HepG2 (cell line): ENCODE results near the gene CFI. TPM values are rescaled to one million over a fixed set of nuclear protein-coding genes. Genes with fewer than 3 reads are reported as not detected.

Experiments used
- ATAC-seq: fragments of 200-7000 bp; cut with Tn5 transposase; 3 replicates; pipeline ENCODE4 v1.9.1; 2020; ENCODE audit warnings: mild to moderate bottlenecking, moderate library complexity
- BruUV-seq: library from RNA; stranded (reverse); fragments of 400-500 nt; replicated peaks from 2 replicates; lab custom pipeline; 2021; lab: Mats Ljungman, UMichigan
- CTCF ChIA-PET: fragments of 300-600 bp; formaldehyde crosslinking; extraction: SDS; loops from one replicate; lab custom pipeline; 2021; ENCODE audit warnings: low total read pairs, inconsistent platforms, low intra/inter-chr PET ratio; lab: Yijun Ruan, JAX
- POLR2A ChIA-PET: fragments of 350-600 bp; sonication (Branson Sonifier 250); formaldehyde crosslinking; loops from one replicate; lab custom pipeline; 2020; ENCODE audit warnings: antibody characterized with exemption, inconsistent platforms; lab: Yijun Ruan, JAX
- DNase-seq: peaks from one replicate; pipeline ENCODE4 v3.0.0-alpha.2; 2015; ENCODE audit warnings: low spot score
- FAIRE-seq: peaks from 3 replicates; lab custom pipeline; 2011; peaks lifted over from hg19 to GRCh38; lab: Jason Lieb, UNC
- H2AFZ ChIP-seq: one replicate; pipeline ENCODE4 v1.6.1; 2011; ENCODE audit warnings: low read length, inconsistent platforms
- H3K27ac ChIP-seq: fragments of 300-600 bp; 3 replicates; pipeline ENCODE4 v1.8.0; 2011; ENCODE audit warnings: mixed run types, mild to moderate bottlenecking, mixed read lengths, low read length, inconsistent platforms; ENCODE audit not compliant: insufficient read depth; ENCODE audit errors: extremely low read length
- H3K27me3 ChIP-seq, 2 experiments: fragments of 200-600 bp in 1 of 2; 2 replicates in 1 of 2; 3 replicates in 1 of 2; pipeline versions ENCODE4 v1.6.0 to v1.8.0; 2011; ENCODE audit warnings: low read length in 2 of 2, mild to moderate bottlenecking in 2 of 2, moderate library complexity in 2 of 2, inconsistent platforms in 1 of 2; ENCODE audit not compliant: insufficient read depth in 2 of 2, control insufficient read depth in 1 of 2
- H3K36me3 ChIP-seq, 2 experiments: fragments of 200-600 bp in 1 of 2; replicated peaks in 1 of 2; 2 replicates in 1 of 2; 3 replicates in 1 of 2; pipeline versions ENCODE4 v1.5.1 to v1.8.0; 2011; ENCODE audit warnings: low read length in 2 of 2, inconsistent platforms in 1 of 2; ENCODE audit not compliant: insufficient read depth in 2 of 2, control insufficient read depth in 1 of 2
- H3K4me1 ChIP-seq: 2 replicates; pipeline ENCODE4 v1.5.1; 2012; ENCODE audit warnings: low read length, inconsistent platforms; ENCODE audit not compliant: insufficient read depth
- H3K4me2 ChIP-seq: 2 replicates; pipeline ENCODE4 v1.6.0; 2011; ENCODE audit warnings: low read depth, low read length, inconsistent platforms
- H3K4me3 ChIP-seq, 3 experiments: fragments of 200-600 bp in 1 of 3; sonication (generic), shearing (Covaris generic) in 1 of 3; replicated peaks in 1 of 3; 2 replicates each; pipeline ENCODE4 v1.5.1; 2011 to 2016; ENCODE audit warnings: low read length in 3 of 3, inconsistent platforms in 2 of 3, low read depth in 2 of 3, mild to moderate bottlenecking in 2 of 3, control low read depth in 1 of 3, mixed read lengths in 1 of 3; ENCODE audit not compliant: insufficient read depth in 1 of 3
- H3K79me2 ChIP-seq: one replicate; pipeline ENCODE4 v1.6.1; 2011; ENCODE audit warnings: low read length, inconsistent platforms; ENCODE audit not compliant: insufficient read depth
- H3K9ac ChIP-seq: 2 replicates; pipeline ENCODE4 v1.6.0; 2011; ENCODE audit warnings: mild to moderate bottlenecking, low read depth, low read length, inconsistent platforms; ENCODE audit not compliant: insufficient read depth
- H3K9me3 ChIP-seq: 2 replicates; pipeline ENCODE4 v1.5.1; 2012; ENCODE audit warnings: mild to moderate bottlenecking, low read length
- H4K20me1 ChIP-seq: 2 replicates; pipeline ENCODE4 v1.6.0; 2011; ENCODE audit warnings: inconsistent platforms, mild to moderate bottlenecking, low read length, moderate library complexity; ENCODE audit not compliant: insufficient read depth
- AFF4 ChIP-seq: sonication (generic); formaldehyde crosslinking; IDR thresholded peaks from 2 replicates; pipeline ENCODE4 v1.4.0; 2020; ENCODE audit warnings: missing genetic modification reagents
- E2F5 ChIP-seq: sonication (generic); formaldehyde crosslinking; conservative IDR thresholded peaks from 2 replicates; pipeline ENCODE4 v1.4.0; 2020; ENCODE audit warnings: missing genetic modification reagents
- MAZ ChIP-seq, 2 experiments: sonication (generic) in 1 of 2; formaldehyde crosslinking in 1 of 2; IDR thresholded peaks; 2 replicates each; pipeline versions ENCODE4 v1.5.0 to v1.6.1; 2012 to 2020; ENCODE audit warnings: low read depth in 2 of 2, mild to moderate bottlenecking in 2 of 2, borderline replicate concordance in 1 of 2, improper control_type of control experiment in 1 of 2, low read length in 1 of 2, missing genetic modification reagents in 1 of 2, moderate library complexity in 1 of 2
- SMAD3 ChIP-seq: sonication (generic); formaldehyde crosslinking; IDR thresholded peaks from 2 replicates; pipeline ENCODE4 v1.4.0; 2020; ENCODE audit warnings: missing genetic modification reagents
- USF2 ChIP-seq, 2 experiments: sonication (generic) in 1 of 2; formaldehyde crosslinking in 1 of 2; IDR thresholded peaks; 2 replicates each; pipeline versions ENCODE4 v1.5.1 to v1.6.1; 2011 to 2020; ENCODE audit warnings: borderline replicate concordance in 1 of 2, low read depth in 1 of 2, low read length in 1 of 2, mild to moderate bottlenecking in 1 of 2, missing genetic modification reagents in 1 of 2, moderate library complexity in 1 of 2
- YEATS4 ChIP-seq: sonication (generic); formaldehyde crosslinking; IDR thresholded peaks from 2 replicates; pipeline ENCODE4 v1.4.0; 2020; ENCODE audit warnings: missing genetic modification reagents, borderline replicate concordance
- ZBTB1 ChIP-seq: sonication (generic); formaldehyde crosslinking; IDR thresholded peaks from 2 replicates; pipeline ENCODE4 v1.4.0; 2020; ENCODE audit warnings: missing genetic modification reagents, borderline replicate concordance
- ZC3H4 ChIP-seq: sonication (generic); formaldehyde crosslinking; IDR thresholded peaks from 2 replicates; pipeline ENCODE4 v1.4.0; 2020; ENCODE audit warnings: missing genetic modification reagents, borderline replicate concordance
- ZFP36L1 ChIP-seq: sonication (generic); formaldehyde crosslinking; IDR thresholded peaks from 2 replicates; pipeline ENCODE4 v1.8.0; 2022; ENCODE audit warnings: mild to moderate bottlenecking, missing genetic modification reagents, moderate library complexity
- ZNF710 ChIP-seq: sonication (generic); formaldehyde crosslinking; IDR thresholded peaks from 2 replicates; pipeline ENCODE4 v1.5.0; 2020; ENCODE audit warnings: mild to moderate bottlenecking, missing genetic modification reagents, borderline replicate concordance
- ZNF816 ChIP-seq: sonication (generic); formaldehyde crosslinking; IDR thresholded peaks from 2 replicates; pipeline ENCODE4 v1.8.0; 2022; ENCODE audit warnings: missing genetic modification reagents, mild to moderate bottlenecking, borderline replicate concordance
- WGBS: methylation state at CpG from one replicate; pipeline ENCODE4 v1.1.6; 2017; ENCODE audit warnings: low lambda C conversion rate; 5-methylcytosine and 5-hydroxymethylcytosine counted together
- in situ Hi-C: cut with HindIII; loops from 2 replicates; pipeline ENCODE4 v1.10.0; 2017; ENCODE audit warnings: low pct_unique_long_range_greater_than_20kb; ENCODE audit not compliant: extremely low pct_ligation_motif_present
- intact Hi-C: fragments of 100-400 bp; cut with micrococcal nuclease; formaldehyde crosslinking; loops from one replicate; pipeline ENCODE4 v1.10.0; 2022; ENCODE audit not compliant: unreplicated experiment
- polyA plus RNA-seq, 8 experiments: library from polyadenylated mRNA; depleted of rRNA in 3 of 8; stranded (reverse) in 7 of 8; unstranded in 1 of 8; fragments of >200 nt; fragmentation: Illumina TruSeq in 4 of 8; extraction: Trizol in 4 of 8; gene quantifications; 2 replicates each; pipeline versions ENCODE4 v1.2.1 to v1.2.3, GENCODE V29; 2011 to 2016; ENCODE audit warnings: low read depth in 4 of 8, missing spikeins in 1 of 8, mixed read lengths in 1 of 8; ENCODE audit not compliant: insufficient read depth in 1 of 8
- total RNA-seq, 5 experiments: library from RNA; depleted of rRNA; stranded (reverse); fragments of >200 nt; fragmentation: Illumina TruSeq; extraction: Trizol; gene quantifications; 2 replicates each; pipeline ENCODE4 v1.2.3, GENCODE V29; 2016; ENCODE audit warnings: low read depth in 1 of 5

Gene CFI
- total and polyA plus RNA-seq, 2 of the 13 experiments (the other 11 are each of a cell fraction or from before 2014, with no cell fraction given) = 284 to 337 TPM

- ChIA-PET CTCF (no interaction called here), POLR2A (interaction anchor here (1.2 to 1.5 kb wide), 3 partner anchors 14 to 382 kb away, joined by 3 to 13 read pairs (median 7); partner anchors contain the start of genes CFI and SEC24B)
- Histone ChIP-seq H3K4me1 (peaks cover 53% of the 10 kb centered on the region), H3K27me3 (no peaks in the 10 kb centered on the region; a peak in 1 of 5 replicates), H3K36me3 (peaks cover 6 to 31% of the 10 kb centered on the region in 2 experiments; a peak in 4 of 5 replicates), H3K9ac (peak overlapping the region; percentile 92), H3K27ac (peak overlapping the region; percentile 91), H3K9me3 (no peaks in the 10 kb centered on the region), H3K79me2 (peaks cover 31% of the 10 kb centered on the region), H4K20me1 (no peaks in the 10 kb centered on the region), H2AFZ (peak overlapping the region; percentile 95), H3K4me2 (peak overlapping the region; percentile 91), H3K4me3 (peak overlapping the region; percentile 77 to 95 (median 84))
- WGBS = under 1% methylated on average over 18 of the region's 19 CpGs
- BruUV-seq = no TSS peak
- in situ Hi-C loops (loop anchor here (25.0 kb wide), 1 partner anchor 254 kb away; the partner anchor contains the start of gene MCUB), intact Hi-C loops (loop anchor here (5.0 kb wide), 4 partner anchors 69 to 384 kb away; partner anchors contain the start of genes CASP6 and SEC24B)
- peak; percentile 2; the same call in 1 of the 3 replicates for ATAC-seq
- FAIRE-seq = no peak
- DNase-seq = no peak
- TF ChIP-seq ZNF816 (CRISPR knock-in tag) (no peak), AFF4 (no peak), ZNF710 (CRISPR knock-in tag) (0 out of 2 replicates have a peak, but pooled peaks have one; percentile 12), USF2 (IDR thresholded peaks at IDR 0.05; ENCODE audit: low read depth, low read length) (no peak), USF2 (CRISPR knock-in tag; IDR thresholded peaks at IDR 0.05; ENCODE audit: borderline replicate concordance) (no peak), ZFP36L1 (CRISPR knock-in tag) (no peak), E2F5 (CRISPR knock-in tag) (no peak), MAZ (IDR thresholded peaks at IDR 0.05; ENCODE audit: borderline replicate concordance, low read depth, low read length) (no peak), MAZ (CRISPR knock-in tag; IDR thresholded peaks at IDR 0.05; ENCODE audit: low read depth) (peak; percentile 3; the same call in 1 of the 2 replicates), YEATS4 (CRISPR knock-in tag) (no peak), ZC3H4 (CRISPR knock-in tag) (no peak), ZBTB1 (no peak), SMAD3 (CRISPR knock-in tag) (no peak)
Measured at GRCh38 chr4:109816082-109816442, 14.3 kb upstream of the CFI start.
